HCT116 (cell line): ENCODE data around the gene RCE1. TPM values are rescaled to one million over a fixed set of nuclear protein-coding genes. Genes with fewer than 3 reads are reported as not detected.

ENCODE experiments used
- ATAC-seq: fragments of 200-7000 bp; cut with Tn5 transposase; 2 replicates; pipeline ENCODE4 v1.9.1; 2020; ENCODE audit warnings: mild to moderate bottlenecking, moderate library complexity
- BruUV-seq: library from RNA; stranded (reverse); fragments of 400-500 nt; replicated peaks from 2 replicates; lab custom pipeline; 2021; lab: Mats Ljungman, UMichigan
- CTCF ChIA-PET: fragments of 300-600 bp; sonication (Branson Sonifier 250); formaldehyde crosslinking; loops from one replicate; lab custom pipeline; 2021; ENCODE audit warnings: antibody characterized with exemption; lab: Charles Lee
- POLR2A ChIA-PET: fragments of 300-600, 350-600 bp; sonication (Branson Sonifier 250); formaldehyde crosslinking; loops from one replicate; lab custom pipeline; 2021; ENCODE audit warnings: antibody characterized with exemption; lab: Charles Lee
- RAD21 ChIA-PET, 2 experiments: fragments of 300-600 bp; sonication (Branson Sonifier 250); formaldehyde crosslinking; loops; one replicate each; lab custom pipeline; 2023; ENCODE audit warnings: low total read pairs in 2 of 2; ENCODE audit not compliant: uncharacterized antibody in 2 of 2, unreplicated experiment in 2 of 2, low non-redundant PET in 1 of 2; lab: Charles Lee
- DNase-seq: peaks from one replicate; pipeline ENCODE4 v3.0.0-alpha.2; 2010; ENCODE audit warnings: low read depth, low spot score
- H2AFZ ChIP-seq: fragments of 200-600 bp; shearing (Covaris generic), sonication (generic); 2 replicates; pipeline ENCODE4 v1.6.1; 2017; ENCODE audit warnings: low read depth, mixed run types, mixed read lengths, antibody characterized with exemption, low read length; ENCODE audit not compliant: poor library complexity, severe bottlenecking
- H3K27ac ChIP-seq: 2 replicates; pipeline ENCODE4 v1.5.1; 2012; ENCODE audit warnings: low read depth, low read length
- H3K27me3 ChIP-seq: fragments of 200-600 bp; sonication (generic); 2 replicates; pipeline ENCODE4 v1.6.1; 2016; ENCODE audit warnings: mixed run types, low read length, mixed read lengths; ENCODE audit not compliant: insufficient read depth
- H3K36me3 ChIP-seq, 2 experiments: fragments of 200-500 bp in 1 of 2; fragments of 200-600 bp in 1 of 2; sonication (Bioruptor generic) in 1 of 2; sonication (generic) in 1 of 2; 2 replicates each; pipeline versions ENCODE4 v1.5.1 to v1.6.1; 2014 to 2016; ENCODE audit warnings: low read length in 2 of 2, inconsistent platforms in 1 of 2, mixed read lengths in 1 of 2, mixed run types in 1 of 2; ENCODE audit not compliant: insufficient read depth in 2 of 2, control insufficient read depth in 1 of 2
- H3K4me1 ChIP-seq, 2 experiments: fragments of 200-600 bp in 1 of 2; sonication (generic) in 1 of 2; 2 replicates each; pipeline versions ENCODE4 v1.5.1 to v1.6.1; 2012 to 2017; ENCODE audit warnings: low read length in 2 of 2, inconsistent platforms in 1 of 2, mild to moderate bottlenecking in 1 of 2, mixed read lengths in 1 of 2, mixed run types in 1 of 2, moderate library complexity in 1 of 2; ENCODE audit not compliant: insufficient read depth in 2 of 2, control insufficient read depth in 1 of 2
- H3K4me2 ChIP-seq: fragments of 200-600 bp; sonication (generic); 2 replicates; pipeline ENCODE4 v1.6.1; 2017; ENCODE audit warnings: mixed run types, low read length, mixed read lengths
- H3K4me3 ChIP-seq, 2 experiments: fragments of 200-600 bp in 1 of 2; sonication (generic) in 1 of 2; replicated peaks in 1 of 2; 2 replicates each; pipeline ENCODE4 v1.5.1; 2011 to 2016; ENCODE audit warnings: low read length in 2 of 2, control low read depth in 1 of 2, low read depth in 1 of 2, mild to moderate bottlenecking in 1 of 2, mixed read lengths in 1 of 2, mixed run types in 1 of 2
- H3K79me2 ChIP-seq: fragments of 200-600 bp; sonication (generic); 2 replicates; pipeline ENCODE4 v1.6.1; 2017; ENCODE audit warnings: mild to moderate bottlenecking, mixed run types, low read length, moderate library complexity, mixed read lengths; ENCODE audit not compliant: insufficient read depth
- H3K9ac ChIP-seq: fragments of 200-600 bp; sonication (generic); 2 replicates; pipeline ENCODE4 v1.6.1; 2016; ENCODE audit warnings: low read length, mixed read lengths
- H3K9me2 ChIP-seq: fragments of 200-600 bp; sonication (generic), shearing (Covaris generic); 2 replicates; pipeline ENCODE4 v1.6.1; 2017; ENCODE audit warnings: mixed run types, mild to moderate bottlenecking, moderate library complexity; ENCODE audit not compliant: insufficient read depth
- H3K9me3 ChIP-seq, 2 experiments: fragments of 200-500 bp in 1 of 2; fragments of 200-600 bp in 1 of 2; sonication (Bioruptor generic) in 1 of 2; sonication (generic) in 1 of 2; 2 replicates each; pipeline ENCODE4 v1.6.1; 2014 to 2017; ENCODE audit warnings: low read length in 2 of 2, mixed read lengths in 2 of 2, inconsistent platforms in 1 of 2, low read depth in 1 of 2, mild to moderate bottlenecking in 1 of 2, mixed run types in 1 of 2, moderate library complexity in 1 of 2; ENCODE audit not compliant: control insufficient read depth in 1 of 2, insufficient read depth in 1 of 2
- H4K20me1 ChIP-seq: fragments of 200-600 bp; sonication (generic), shearing (Covaris generic); 2 replicates; pipeline ENCODE4 v1.6.1; 2017; ENCODE audit warnings: mixed run types, mild to moderate bottlenecking, moderate library complexity; ENCODE audit not compliant: insufficient read depth
- ATF3 ChIP-seq: IDR thresholded peaks from 2 replicates; pipeline ENCODE4 v1.6.1; 2012
- CBX3 ChIP-seq: IDR thresholded peaks from 2 replicates; pipeline ENCODE4 v1.6.1; 2012; ENCODE audit warnings: low read depth
- CEBPB ChIP-seq: IDR thresholded peaks from 2 replicates; pipeline ENCODE4 v1.6.1; 2012; ENCODE audit warnings: low read depth
- CTCF ChIP-seq, 3 experiments: fragments of 200-600 bp in 1 of 3; sonication (generic) in 1 of 3; IDR thresholded peaks in 2 of 3; conservative IDR thresholded peaks in 1 of 3; 2 replicates each; pipeline ENCODE4 v1.5.1; 2012 to 2017; ENCODE audit warnings: low read depth in 2 of 3, low read length in 2 of 3, antibody characterized with exemption in 1 of 3, borderline replicate concordance in 1 of 3, control low read depth in 1 of 3, mild to moderate bottlenecking in 1 of 3, mixed read lengths in 1 of 3, mixed run types in 1 of 3, moderate library complexity in 1 of 3; ENCODE audit not compliant: insufficient read depth in 1 of 3
- EGR1 ChIP-seq: IDR thresholded peaks from 2 replicates; pipeline ENCODE4 v1.6.1; 2012; ENCODE audit warnings: low read depth
- ELF1 ChIP-seq: IDR thresholded peaks from 2 replicates; pipeline ENCODE4 v1.6.1; 2012; ENCODE audit warnings: low read depth, borderline replicate concordance
- EZH2phosphoT487 ChIP-seq: fragments of 200-600 bp; IDR thresholded peaks from 2 replicates; pipeline ENCODE4 v1.6.1; 2018; ENCODE audit warnings: antibody characterized with exemption, borderline replicate concordance
- FOSL1 ChIP-seq: IDR thresholded peaks from 2 replicates; pipeline ENCODE4 v1.6.1; 2012; ENCODE audit warnings: low read depth
- JUND ChIP-seq: IDR thresholded peaks from 2 replicates; pipeline ENCODE4 v1.6.1; 2012
- MAX ChIP-seq: IDR thresholded peaks from 2 replicates; pipeline ENCODE4 v1.6.1; 2012
- POLR2A ChIP-seq: IDR thresholded peaks from 2 replicates; pipeline ENCODE4 v1.7.0; 2011; ENCODE audit warnings: borderline replicate concordance; ENCODE audit not compliant: insufficient read depth, insufficient read length; ENCODE audit errors: extremely low read depth
- POLR2AphosphoS5 ChIP-seq: IDR thresholded peaks from 2 replicates; pipeline ENCODE4 v1.6.1; 2011; ENCODE audit warnings: mild to moderate bottlenecking, low read depth, low read length, moderate library complexity
- RAD21 ChIP-seq: IDR thresholded peaks from 2 replicates; pipeline ENCODE4 v1.6.1; 2012; ENCODE audit warnings: low read depth, mild to moderate bottlenecking
- REST ChIP-seq: IDR thresholded peaks from 2 replicates; pipeline ENCODE4 v1.6.1; 2012; ENCODE audit warnings: low read depth
- SIN3A ChIP-seq: IDR thresholded peaks from 2 replicates; pipeline ENCODE4 v1.6.1; 2012; ENCODE audit warnings: low read depth
- SP1 ChIP-seq: IDR thresholded peaks from 2 replicates; pipeline ENCODE4 v1.6.1; 2012; ENCODE audit warnings: low read depth
- SRF ChIP-seq: IDR thresholded peaks from 2 replicates; pipeline ENCODE4 v1.6.1; 2012; ENCODE audit warnings: low read depth
- YY1 ChIP-seq: IDR thresholded peaks from 2 replicates; pipeline ENCODE4 v1.6.1; 2011; ENCODE audit warnings: low read length, low read depth, moderate library complexity, mild to moderate bottlenecking; ENCODE audit not compliant: insufficient replicate concordance; ENCODE audit errors: extremely low read depth
- ZFX ChIP-seq: fragments of 450-650 bp; IDR thresholded peaks from 2 replicates; pipeline ENCODE4 v1.6.1; 2017
- ZNF274 ChIP-seq: fragments of 200-500 bp; sonication (Bioruptor generic); IDR thresholded peaks from 2 replicates; pipeline ENCODE4 v1.6.1; 2014; ENCODE audit warnings: mild to moderate bottlenecking, low read depth, low read length, inconsistent platforms
- intact Hi-C: fragments of 100-400 bp; cut with micrococcal nuclease; formaldehyde crosslinking; loops from 2 replicates; pipeline ENCODE4 v1.10.0; 2022
- total RNA-seq: library from RNA; stranded (reverse); gene quantifications from one replicate; pipeline ENCODE4 v1.2.1, GENCODE V29; 2021; ENCODE audit not compliant: unreplicated experiment

RCE1 gene
- total RNA-seq, 1 experiment from 2014 or later, result 35.3 TPM

- POLR2A ChIA-PET, result no interaction called here
- H3K4me1 ChIP-seq, result peaks cover 11 to 30% of the 10 kb centered on the region in 2 experiments
- no peak overlapping the region for H2AFZ ChIP-seq
- CTCF ChIA-PET, result interaction anchor here (1.6 kb wide), 1 partner anchor 10 kb away, joined by 6 read pairs; the partner anchor contains the start of gene RCE1
- BruUV-seq, result no TSS peak
- peaks cover 14% of the 10 kb centered on the region for H3K79me2 ChIP-seq
- no peak overlapping the region for H3K9ac ChIP-seq
- ATAC-seq, result no peak
- H3K9me3 ChIP-seq, result no peaks in the 10 kb centered on the region
- TF ChIP-seq ATF3 (no peak), REST (no peak), CBX3 (no peak), SRF (no peak), JUND (no peak), YY1 (no peak), SP1 (no peak), ZNF274 (no peak), POLR2AphosphoS5 (no peak), ELF1 (no peak), RAD21 (no peak), EZH2phosphoT487 (no peak), ZFX (no peak), CTCF (IDR thresholded peaks at IDR 0.05 in 2 of 3, conservative IDR thresholded peaks at IDR 0.05 in 1 of 3; ENCODE audit: borderline replicate concordance in 1 of 3, insufficient read depth in 1 of 3, low read depth in 2 of 3, low read length in 2 of 3) (no peak), CEBPB (no peak), MAX (no peak), SIN3A (no peak), EGR1 (no peak), POLR2A (no peak), FOSL1 (no peak)
- no peak overlapping the region for H3K4me2 ChIP-seq
- H3K27ac ChIP-seq, result no peak overlapping the region
- no peak for DNase-seq
- no peak overlapping the region for H3K4me3 ChIP-seq
- intact Hi-C loops, result no loop called here
- peaks cover 0 to under 1% of the 10 kb centered on the region in 2 experiments; a peak in 2 of 4 replicates for H3K36me3 ChIP-seq
- H3K27me3 ChIP-seq, result no peaks in the 10 kb centered on the region
- RAD21 ChIA-PET, result no interaction called here
- no peaks in the 10 kb centered on the region for H4K20me1 ChIP-seq
- no peaks in the 10 kb centered on the region for H3K9me2 ChIP-seq
Measured at GRCh38 chr11:66853242-66854229, 10.3 kb downstream of the RCE1 start.
